Mucosa of descending colon (tissue), 3 donors: Measurements from ENCODE around the gene GALNT9. TPM values are rescaled to one million over a fixed set of nuclear protein-coding genes. Genes with fewer than 3 reads are reported as not detected.

Experiments used
- ATAC-seq: fragments of 200-7000 bp; cut with Tn5 transposase; one replicate; pipeline ENCODE4 v1.9.1; 2020; ENCODE audit warnings: mild to moderate bottlenecking, moderate library complexity
- DNase-seq, 3 donors: peaks; one replicate each; pipeline ENCODE4 v3.0.0-alpha.2; 2020
- H3K36me3 ChIP-seq: fragments of 200-600 bp; one replicate; pipeline ENCODE4 v1.8.0; 2021; ENCODE audit warnings: low read depth, mild to moderate bottlenecking
- H3K4me1 ChIP-seq: fragments of 200-600 bp; one replicate; pipeline ENCODE4 v1.8.0; 2021; ENCODE audit warnings: low read depth, mild to moderate bottlenecking
- H3K4me3 ChIP-seq: fragments of 200-600 bp; one replicate; pipeline ENCODE4 v1.8.0; 2021; ENCODE audit warnings: mild to moderate bottlenecking
- H3K9me3 ChIP-seq: fragments of 200-600 bp; one replicate; pipeline ENCODE4 v1.8.0; 2021; ENCODE audit warnings: mild to moderate bottlenecking
- intact Hi-C, 2 donors: fragments of 100-400 bp; cut with DNase I in 1 of 2; cut with micrococcal nuclease in 1 of 2; formaldehyde crosslinking; loops; one replicate each; pipeline versions ENCODE4 v1.11.0 to v1.11.1; 2022; cut with DNase I, micrococcal nuclease
- total RNA-seq, 3 donors: library from RNA; stranded (reverse); fragmentation: NEBNext Ultra II Directional in 2 of 3; extraction: Animal tissue kit (Norgen Biotek cat#: 25700) in 2 of 3; gene quantifications; one replicate each; pipeline versions ENCODE4 v1.2.1 to v1.2.4, GENCODE V29; 2021 to 2023
- TF ChIP-seq, protein P1 (sequence below): fragments of 200-600 bp; IDR thresholded peaks from one replicate; pipeline ENCODE4 v1.8.0; 2022; ENCODE audit warnings: antibody characterized with exemption, mild to moderate bottlenecking
- donor health status: DM: no; HTN: no; CAD: no; lungs with moderate emphysema.
- donor health status: DM: no; HTN: no; CAD: no.
- donor health status: DM: no; HTN: yes; CAD: no.

GALNT9 gene
- total RNA-seq, 3 donors from 2014 or later, result 0.43 to 3.7 TPM; not detected in 1

DNA sequence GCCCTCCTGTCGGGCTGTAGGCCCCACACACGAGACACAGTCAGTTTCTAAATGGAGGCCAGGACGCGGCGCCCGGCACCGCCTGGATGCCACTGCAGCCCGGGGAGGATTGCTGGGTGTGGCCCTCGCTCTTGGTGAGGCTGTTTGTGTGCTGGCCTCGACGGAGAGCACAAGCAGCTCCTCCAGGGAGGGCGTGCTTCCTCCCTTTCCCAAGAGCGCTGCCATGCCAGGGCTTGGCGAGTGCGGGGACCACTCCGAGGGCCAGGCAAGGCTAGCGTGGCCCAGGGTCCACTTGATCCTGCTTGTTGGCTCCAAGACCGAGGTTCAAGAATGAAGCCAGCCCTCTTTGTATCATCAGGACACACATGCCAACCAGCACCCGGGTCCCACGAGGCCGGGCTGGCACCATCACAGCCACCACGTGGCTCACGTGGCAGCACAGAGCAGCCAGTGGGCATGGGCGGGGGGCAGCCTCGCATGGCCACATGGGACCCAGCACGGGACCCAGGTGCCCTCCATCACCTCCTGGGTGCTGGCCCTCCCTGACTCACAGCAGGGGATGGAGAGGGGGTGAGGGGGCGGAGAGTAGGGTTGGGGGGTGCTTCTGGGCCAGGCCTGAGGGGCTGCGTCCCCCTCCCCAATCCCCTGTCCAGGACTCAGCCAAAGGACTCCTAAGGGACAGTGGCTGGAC lies 113.9 kb downstream of the GALNT9 start:
- Histone ChIP-seq H3K36me3 (no peaks in the 10 kb centered on the region), H3K4me1 (no peaks in the 10 kb centered on the region), H3K9me3 (no peaks in the 10 kb centered on the region), H3K4me3 (no peak overlapping the region)
- TF ChIP-seq, protein P1, sequence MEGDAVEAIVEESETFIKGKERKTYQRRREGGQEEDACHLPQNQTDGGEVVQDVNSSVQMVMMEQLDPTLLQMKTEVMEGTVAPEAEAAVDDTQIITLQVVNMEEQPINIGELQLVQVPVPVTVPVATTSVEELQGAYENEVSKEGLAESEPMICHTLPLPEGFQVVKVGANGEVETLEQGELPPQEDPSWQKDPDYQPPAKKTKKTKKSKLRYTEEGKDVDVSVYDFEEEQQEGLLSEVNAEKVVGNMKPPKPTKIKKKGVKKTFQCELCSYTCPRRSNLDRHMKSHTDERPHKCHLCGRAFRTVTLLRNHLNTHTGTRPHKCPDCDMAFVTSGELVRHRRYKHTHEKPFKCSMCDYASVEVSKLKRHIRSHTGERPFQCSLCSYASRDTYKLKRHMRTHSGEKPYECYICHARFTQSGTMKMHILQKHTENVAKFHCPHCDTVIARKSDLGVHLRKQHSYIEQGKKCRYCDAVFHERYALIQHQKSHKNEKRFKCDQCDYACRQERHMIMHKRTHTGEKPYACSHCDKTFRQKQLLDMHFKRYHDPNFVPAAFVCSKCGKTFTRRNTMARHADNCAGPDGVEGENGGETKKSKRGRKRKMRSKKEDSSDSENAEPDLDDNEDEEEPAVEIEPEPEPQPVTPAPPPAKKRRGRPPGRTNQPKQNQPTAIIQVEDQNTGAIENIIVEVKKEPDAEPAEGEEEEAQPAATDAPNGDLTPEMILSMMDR, result no peak
- no peak for DNase-seq
- intact Hi-C loops, result no loop called here
- no peak for ATAC-seq

DNA sequence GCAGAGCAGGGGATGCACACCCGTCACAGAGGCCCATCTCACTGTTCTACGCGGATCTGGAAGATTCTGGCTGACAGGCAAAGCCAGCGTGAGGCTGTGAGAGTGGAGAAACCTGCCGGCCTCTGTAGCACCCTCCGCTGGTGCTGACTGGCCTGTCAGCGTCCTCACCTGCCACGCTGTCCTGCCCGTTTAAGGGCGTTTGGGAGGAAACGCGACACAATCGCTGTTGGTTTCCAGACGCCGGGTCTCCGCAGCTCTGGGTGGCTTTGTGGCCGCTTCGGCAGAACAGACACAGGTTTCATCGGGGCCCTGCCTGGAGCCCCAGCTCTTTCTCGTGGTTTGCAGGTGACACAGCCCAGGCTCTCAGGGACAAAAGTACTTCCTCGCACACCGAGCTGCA lies 114.5 kb downstream of the GALNT9 start:
- no peak for ATAC-seq
- intact Hi-C loops, result no loop called here
- H3K36me3 ChIP-seq, result no peaks in the 10 kb centered on the region

DNA sequence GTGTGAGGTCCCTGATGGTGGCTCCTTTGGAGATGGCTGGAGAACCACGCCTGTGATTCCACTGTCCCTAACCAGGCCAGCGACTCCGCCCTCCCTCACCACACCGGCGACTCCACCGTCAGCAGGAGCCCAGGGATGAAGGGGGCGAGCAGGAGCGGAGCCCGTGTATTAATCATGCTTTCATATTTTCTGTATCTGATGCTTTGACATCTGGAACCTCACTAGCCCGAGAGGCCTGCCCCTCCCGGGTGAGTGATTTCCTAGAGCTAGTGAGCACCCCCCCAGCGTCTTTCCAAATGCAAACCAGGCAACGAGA lies 115.3 kb downstream of the GALNT9 start:
- TF ChIP-seq, protein P1, result no peak
- intact Hi-C loops, result no loop called here
- H3K9me3 ChIP-seq, result no peaks in the 10 kb centered on the region

More for the DNA sequence above, 114.5 kb downstream of the GALNT9 start:
- TF ChIP-seq, protein P1, result no peak
- no peak overlapping the region for H3K4me3 ChIP-seq
- no peak for DNase-seq
- H3K4me1 ChIP-seq, result no peaks in the 10 kb centered on the region
- H3K9me3 ChIP-seq, result no peaks in the 10 kb centered on the region

DNA sequence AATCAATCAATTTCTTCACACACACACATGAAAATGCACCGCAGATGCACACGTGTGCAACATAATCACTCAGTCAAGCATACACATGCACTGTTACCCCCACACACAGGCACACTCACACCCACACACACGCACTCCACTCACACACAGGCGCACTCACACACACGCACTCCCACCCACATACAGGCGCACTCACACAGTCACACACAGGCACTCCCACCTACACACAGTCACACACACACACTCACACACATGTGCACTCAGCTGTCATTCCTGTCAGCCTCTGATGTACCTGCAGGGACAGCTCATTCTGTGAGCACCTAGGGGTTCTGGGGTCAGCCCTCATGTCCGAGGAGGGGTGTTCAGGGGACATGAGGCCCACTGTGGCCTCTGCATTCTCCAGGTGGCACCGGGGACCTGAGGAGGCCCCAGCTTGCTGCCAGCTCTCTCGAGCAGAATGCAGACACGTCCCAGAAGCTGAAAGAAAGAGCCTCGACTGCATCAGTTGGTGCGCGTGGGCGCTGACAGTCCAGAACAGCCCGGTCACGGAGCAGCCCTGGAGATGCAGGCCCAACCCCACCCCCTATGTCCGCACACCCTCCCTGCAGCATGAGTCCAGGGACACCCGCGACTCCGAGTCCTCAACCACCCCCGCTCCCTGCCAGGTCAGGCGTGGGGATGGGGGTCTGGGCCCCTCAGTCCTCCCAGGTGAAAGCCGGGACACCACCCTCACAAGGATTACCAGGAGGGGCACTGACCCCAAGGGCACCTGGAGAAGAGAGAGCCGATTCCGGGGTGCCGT lies 115.8 kb downstream of the GALNT9 start:
- ATAC-seq, result no peak
- TF ChIP-seq, protein P1, result no peak
- DNase-seq, result no peak
- Histone ChIP-seq H3K4me3 (no peak overlapping the region), H3K9me3 (no peaks in the 10 kb centered on the region), H3K36me3 (no peaks in the 10 kb centered on the region), H3K4me1 (no peaks in the 10 kb centered on the region)
- intact Hi-C loops, result no loop called here

More for the DNA sequence above, 115.3 kb downstream of the GALNT9 start:
- Histone ChIP-seq H3K4me1 (no peaks in the 10 kb centered on the region), H3K36me3 (no peaks in the 10 kb centered on the region), H3K4me3 (no peak overlapping the region)
- no peak for DNase-seq
- ATAC-seq, result no peak

DNA sequence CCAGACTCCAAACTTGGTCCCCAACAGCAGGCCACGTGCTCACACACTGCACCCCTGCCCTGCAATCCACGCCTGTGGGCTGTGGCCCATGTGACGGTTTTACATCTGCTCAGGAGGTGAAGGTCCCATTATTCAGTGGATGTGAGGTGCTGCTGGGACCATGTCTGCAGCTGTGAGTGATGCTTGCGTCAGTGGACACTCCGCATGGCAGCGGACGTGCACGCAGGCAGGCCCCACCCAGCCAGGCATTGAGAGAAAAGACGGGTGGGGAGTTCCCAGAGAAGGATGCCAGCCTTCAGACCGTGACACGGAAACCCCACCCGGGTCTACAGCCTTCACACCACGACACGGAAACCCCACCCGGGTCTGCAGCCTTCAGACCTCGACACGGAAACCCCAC lies 117.6 kb downstream of the GALNT9 start:
- no peak overlapping the region for H3K4me3 ChIP-seq
- DNase-seq (no peak), ATAC-seq (no peak)
- no peaks in the 10 kb centered on the region for H3K4me1 ChIP-seq
- H3K36me3 ChIP-seq, result no peaks in the 10 kb centered on the region
- TF ChIP-seq, protein P1, result no peak
- no peaks in the 10 kb centered on the region for H3K9me3 ChIP-seq
- intact Hi-C loops, result no loop called here
